SJSA1 (cell line): ENCODE results near the gene KRT6C. TPM values are rescaled to one million over a fixed set of nuclear protein-coding genes. Genes with fewer than 3 reads are reported as not detected.

Experiments
- DNase-seq, 2 experiments: peaks; one replicate each; pipeline ENCODE4 v3.0.0-alpha.2; 2015 to 2020; ENCODE audit warnings: low spot score in 2 of 2, low read depth in 1 of 2
- H3K27ac ChIP-seq: fragments of 250-450 bp; sonication (Bioruptor Pico); 2 replicates; pipeline ENCODE4 v1.5.1; 2020; ENCODE audit warnings: mild to moderate bottlenecking, moderate library complexity
- H3K27me3 ChIP-seq: fragments of 250-450 bp; sonication (Bioruptor Pico); replicated peaks from 2 replicates; pipeline ENCODE4 v1.5.1; 2020; ENCODE audit warnings: mild to moderate bottlenecking, moderate library complexity
- H3K36me3 ChIP-seq: fragments of 250-450 bp; sonication (Bioruptor Pico); 2 replicates; pipeline ENCODE4 v1.5.1; 2020; ENCODE audit warnings: mild to moderate bottlenecking
- H3K4me1 ChIP-seq: fragments of 250-450 bp; sonication (Bioruptor Pico); replicated peaks from 2 replicates; pipeline ENCODE4 v1.6.1; 2021; ENCODE audit warnings: mild to moderate bottlenecking
- H3K4me3 ChIP-seq: fragments of 250-450 bp; sonication (Bioruptor Pico); 2 replicates; pipeline ENCODE4 v1.5.1; 2020; ENCODE audit warnings: mild to moderate bottlenecking
- H3K9me3 ChIP-seq: fragments of 250-450 bp; sonication (Bioruptor Pico); replicated peaks from 2 replicates; pipeline ENCODE4 v1.5.1; 2020; ENCODE audit warnings: mild to moderate bottlenecking
- total RNA-seq: library from RNA; depleted of rRNA; stranded (reverse); fragments of >200 nt; shearing (Covaris generic); gene quantifications from 2 replicates; pipeline ENCODE4 v1.2.3, GENCODE V29; 2014

KRT6C gene
- total RNA-seq, 1 experiment from 2014 or later = not detected

- peaks cover 2% of the 10 kb centered on the region; the same call in 1 of the 2 replicates for H3K27me3 ChIP-seq
- no peak for DNase-seq
- H3K9me3 ChIP-seq = no peaks in the 10 kb centered on the region
- H3K27ac ChIP-seq = no peak overlapping the region
- 0 out of 2 replicates have a peak, but pooled peaks cover 5% of the 10 kb centered on the region for H3K4me1 ChIP-seq
- H3K36me3 ChIP-seq = no peaks in the 10 kb centered on the region
- H3K4me3 ChIP-seq = no peak overlapping the region
Observed at GRCh38 chr12:52441320-52441911, 32.2 kb downstream of the KRT6C start.

DNA sequence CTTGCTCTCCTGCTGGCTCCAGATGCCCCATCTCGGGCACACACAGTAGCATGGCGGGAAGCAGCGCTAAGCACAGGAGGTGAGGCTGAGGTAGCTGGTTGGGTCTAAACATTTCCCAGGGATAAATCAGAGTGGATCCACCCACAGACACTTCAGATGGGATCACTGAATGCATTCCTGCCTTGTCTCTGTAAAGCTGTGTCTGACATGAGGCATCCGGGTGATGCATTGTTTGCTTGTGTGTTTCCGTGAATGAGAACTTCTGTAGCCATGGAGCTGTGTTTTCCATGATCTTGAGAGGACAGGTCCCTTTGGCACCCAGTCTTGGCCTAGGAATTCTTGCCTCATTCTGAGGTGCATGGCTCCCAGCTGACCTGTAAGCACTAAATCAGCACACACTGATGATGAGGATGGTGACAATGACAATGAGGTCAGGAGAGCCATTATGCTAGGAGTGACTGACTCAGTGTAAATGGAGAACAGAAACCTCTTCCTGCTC lies 32.7 kb downstream of the KRT6C start:
- H3K27me3 ChIP-seq = no peaks in the 10 kb centered on the region; the same call in 1 of the 2 replicates
- 0 out of 2 replicates have a peak, but pooled peaks cover 5% of the 10 kb centered on the region for H3K4me1 ChIP-seq
- no peak overlapping the region for H3K27ac ChIP-seq
- no peaks in the 10 kb centered on the region for H3K9me3 ChIP-seq
- no peaks in the 10 kb centered on the region for H3K36me3 ChIP-seq
- H3K4me3 ChIP-seq = no peak overlapping the region
- DNase-seq = no peak

- no peak for DNase-seq
- Histone ChIP-seq H3K4me3 (no peak overlapping the region), H3K36me3 (no peaks in the 10 kb centered on the region), H3K4me1 (0 out of 2 replicates have a peak, but pooled peaks cover 5% of the 10 kb centered on the region), H3K9me3 (no peaks in the 10 kb centered on the region), H3K27ac (no peak overlapping the region), H3K27me3 (no peaks in the 10 kb centered on the region; the same call in 1 of the 2 replicates)
Observed at GRCh38 chr12:52439845-52440244, 33.8 kb downstream of the KRT6C start.

DNA sequence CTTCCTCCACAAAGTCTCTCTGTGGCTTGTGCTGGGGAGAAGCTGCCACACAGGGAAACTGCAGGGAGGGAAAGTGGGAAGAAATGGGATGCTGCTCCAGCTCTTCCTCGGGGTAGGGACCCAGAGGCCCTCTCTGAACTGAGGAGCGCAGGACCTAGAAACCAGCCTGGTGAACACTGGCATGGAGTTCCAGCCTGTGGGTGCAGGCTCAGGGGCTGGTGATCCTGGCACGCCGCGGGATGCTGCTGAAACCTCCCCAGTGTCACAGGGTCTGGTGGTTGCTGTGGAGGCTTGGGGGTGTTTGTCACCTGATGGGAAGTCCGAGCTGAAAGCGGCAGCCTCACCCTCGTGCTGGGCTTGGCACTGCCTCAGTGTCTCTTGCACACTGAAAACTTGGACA lies 34.2 kb downstream of the KRT6C start:
- H3K36me3 ChIP-seq = no peaks in the 10 kb centered on the region
- no peaks in the 10 kb centered on the region; the same call in 1 of the 2 replicates for H3K27me3 ChIP-seq
- 0 out of 2 replicates have a peak, but pooled peaks cover 5% of the 10 kb centered on the region for H3K4me1 ChIP-seq
- no peaks in the 10 kb centered on the region for H3K9me3 ChIP-seq
- H3K27ac ChIP-seq = no peak overlapping the region
- no peak for DNase-seq
- no peak overlapping the region for H3K4me3 ChIP-seq

- Histone ChIP-seq H3K4me3 (no peak overlapping the region), H3K36me3 (no peaks in the 10 kb centered on the region), H3K27ac (no peak overlapping the region)
Observed at GRCh38 chr12:52438305-52439301, 35.0 kb downstream of the KRT6C start.

GRCh38 chr12:52437508-52437907 lies 36.1 kb downstream of the KRT6C start:
- Histone ChIP-seq H3K9me3 (no peaks in the 10 kb centered on the region), H3K27ac (no peak overlapping the region), H3K27me3 (no peaks in the 10 kb centered on the region; the same call in 1 of the 2 replicates), H3K36me3 (no peaks in the 10 kb centered on the region), H3K4me3 (no peak overlapping the region), H3K4me1 (0 out of 2 replicates have a peak, but pooled peaks cover 5% of the 10 kb centered on the region)
- DNase-seq = no peak

More at GRCh38 chr12:52438305-52439301, 35.0 kb downstream of the KRT6C start:
- Histone ChIP-seq H3K9me3 (no peaks in the 10 kb centered on the region), H3K27me3 (no peaks in the 10 kb centered on the region; the same call in 1 of the 2 replicates), H3K4me1 (0 out of 2 replicates have a peak, but pooled peaks cover 5% of the 10 kb centered on the region)
- DNase-seq = no peak

DNA sequence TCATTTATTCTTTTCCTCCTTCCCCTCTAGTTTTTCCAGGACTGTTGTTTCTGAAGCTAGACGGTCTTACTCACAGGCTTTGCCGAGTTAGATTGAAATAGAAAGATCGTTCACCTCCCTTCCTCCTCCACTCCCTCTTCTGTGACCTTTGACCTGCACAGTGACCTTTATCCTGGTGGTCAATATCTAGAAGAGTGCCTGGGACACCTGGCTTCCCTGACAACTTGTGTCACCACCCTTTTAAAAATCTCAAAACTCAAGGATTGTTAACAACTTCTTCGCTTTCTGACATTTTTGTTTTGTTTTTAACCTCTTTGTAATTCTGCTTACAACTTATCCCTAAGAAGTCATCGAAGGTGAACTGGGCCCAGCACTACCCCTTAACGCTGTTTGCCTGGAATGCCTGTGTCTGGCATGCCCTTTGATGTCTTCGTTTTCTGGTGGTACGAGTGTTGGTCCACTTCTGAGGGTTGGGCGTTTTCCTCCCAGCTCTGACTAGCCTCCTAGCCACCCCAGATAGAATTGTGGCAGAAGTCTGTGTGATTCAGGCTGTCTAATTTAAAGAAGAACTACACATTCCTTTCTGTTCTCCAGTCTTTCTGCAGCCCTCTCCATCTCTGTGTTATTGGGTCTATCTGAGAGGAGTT lies 36.7 kb downstream of the KRT6C start:
- DNase-seq = no peak
- H3K4me1 ChIP-seq = 0 out of 2 replicates have a peak, but pooled peaks cover 5% of the 10 kb centered on the region
- no peak overlapping the region for H3K4me3 ChIP-seq
- H3K27me3 ChIP-seq = peaks cover 5% of the 10 kb centered on the region; the same call in 1 of the 2 replicates
- H3K36me3 ChIP-seq = no peaks in the 10 kb centered on the region
- H3K27ac ChIP-seq = no peak overlapping the region
- no peaks in the 10 kb centered on the region for H3K9me3 ChIP-seq

- peaks cover 9% of the 10 kb centered on the region for H3K27me3 ChIP-seq
- H3K4me3 ChIP-seq = no peak overlapping the region
- DNase-seq = no peak
- H3K9me3 ChIP-seq = no peaks in the 10 kb centered on the region
- 0 out of 2 replicates have a peak, but pooled peaks cover 5% of the 10 kb centered on the region for H3K4me1 ChIP-seq
- H3K27ac ChIP-seq = no peak overlapping the region
- H3K36me3 ChIP-seq = no peaks in the 10 kb centered on the region
Observed at GRCh38 chr12:52436000-52436827, 37.4 kb downstream of the KRT6C start.

DNA sequence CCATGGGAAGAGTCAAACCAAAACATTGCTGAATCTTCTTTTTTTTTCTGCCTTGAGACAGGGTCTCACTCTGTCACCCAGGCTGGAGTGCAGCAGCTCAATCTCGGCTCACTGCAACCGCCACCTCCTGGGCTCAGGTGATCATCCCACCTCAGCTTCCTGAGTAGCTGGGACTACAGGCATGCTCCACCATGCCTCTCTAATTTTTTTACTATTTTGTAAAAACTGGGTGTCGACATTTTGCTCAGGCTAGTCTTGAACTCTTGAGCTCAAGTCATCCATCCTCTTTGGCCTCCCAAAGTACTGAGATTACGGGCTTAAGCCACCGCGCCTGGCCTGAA lies 38.0 kb downstream of the KRT6C start:
- Histone ChIP-seq H3K9me3 (no peaks in the 10 kb centered on the region), H3K4me1 (no peaks in the 10 kb centered on the region), H3K27me3 (peaks cover 10% of the 10 kb centered on the region), H3K27ac (no peak overlapping the region), H3K4me3 (no peak overlapping the region), H3K36me3 (no peaks in the 10 kb centered on the region)
- DNase-seq = no peak

DNA sequence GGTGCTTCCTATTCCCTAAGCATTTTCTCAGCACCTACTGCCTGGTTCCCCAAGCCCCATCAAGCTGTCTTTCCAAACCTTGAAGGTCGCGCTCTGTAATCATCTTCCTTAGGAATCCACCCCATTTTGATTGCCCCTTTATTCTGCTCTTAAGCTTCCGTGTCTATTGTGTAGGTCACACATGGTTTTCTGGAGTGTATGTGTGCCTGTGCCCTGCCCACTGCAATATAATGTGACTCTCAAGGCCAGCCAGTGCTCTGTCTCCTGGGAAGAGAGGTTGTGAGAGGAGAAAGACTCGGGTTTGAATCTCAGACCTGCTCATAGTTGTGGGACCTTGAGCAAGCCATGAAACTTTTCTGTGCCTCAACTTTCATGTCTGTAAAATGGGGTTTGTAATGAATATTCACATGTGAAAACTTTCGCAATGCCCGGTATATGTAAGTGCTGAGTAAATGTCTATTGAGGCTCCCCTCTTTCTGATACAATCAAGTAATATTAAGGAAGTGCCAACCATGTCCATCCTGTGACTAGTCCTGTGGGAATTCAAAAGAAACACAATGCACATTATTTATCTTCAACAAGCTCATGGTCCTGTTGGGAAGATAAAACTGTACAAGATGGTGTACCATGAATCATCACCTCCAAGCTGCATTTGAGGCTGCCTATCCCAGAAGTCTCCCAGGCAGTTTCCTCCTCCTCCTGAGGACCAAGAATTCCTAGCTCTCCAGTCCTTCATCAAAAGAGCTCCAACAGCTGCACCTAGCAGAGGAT lies 38.7 kb downstream of the KRT6C start:
- DNase-seq = no peak
- H3K9me3 ChIP-seq = no peaks in the 10 kb centered on the region
- no peaks in the 10 kb centered on the region for H3K36me3 ChIP-seq
- H3K4me3 ChIP-seq = no peak overlapping the region
- H3K27ac ChIP-seq = no peak overlapping the region
- peaks cover 11% of the 10 kb centered on the region for H3K27me3 ChIP-seq
- H3K4me1 ChIP-seq = no peaks in the 10 kb centered on the region

DNA sequence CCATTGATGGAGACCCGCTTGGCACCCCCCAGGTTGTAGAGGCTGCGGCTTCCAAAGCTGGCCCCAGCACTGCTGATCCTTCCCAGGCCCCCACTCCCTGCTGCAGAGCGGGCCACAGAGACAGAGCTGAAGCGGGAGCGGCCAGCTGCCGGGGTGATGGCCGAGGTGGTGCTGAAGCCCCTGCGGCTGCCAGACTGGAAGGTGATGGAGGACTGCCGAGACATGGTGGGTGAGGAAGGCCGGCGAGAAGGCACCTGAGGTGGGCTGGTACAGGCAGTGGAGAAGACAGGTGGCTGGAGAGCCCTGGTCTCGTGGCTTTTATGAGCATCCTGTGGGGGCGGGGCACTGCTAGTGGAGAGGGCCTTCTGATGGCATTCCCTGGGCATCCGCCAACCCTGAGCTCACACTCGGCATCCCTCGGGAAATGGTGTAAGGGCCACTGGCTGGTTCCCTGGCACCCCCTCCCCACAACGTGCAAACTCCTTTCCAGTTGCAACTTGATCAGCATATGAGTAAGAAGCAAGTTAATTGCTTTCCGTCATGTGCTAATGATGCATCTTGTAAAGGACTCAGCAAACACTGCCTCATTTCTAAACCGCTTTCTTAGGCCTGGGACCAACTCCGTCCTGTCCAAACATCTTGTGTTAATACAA lies 39.4 kb downstream of the KRT6C start, which contains the start of gene KRT75:
Gene KRT75, minus strand, starts transcription at position 291 of the 653 bp plus-strand sequence. Its CDS starts 67 bp downstream, at position 224.
- Histone ChIP-seq H3K4me1 (no peaks in the 10 kb centered on the region), H3K27ac (no peak within 1 kb of the TSS)
- peak in 1 of 2 experiments; percentile 37 for DNase-seq

More for the DNA sequence above, 39.4 kb downstream of the KRT6C start, which contains the start of gene KRT75:
- no peaks in the 10 kb centered on the region for H3K36me3 ChIP-seq
- H3K4me3 ChIP-seq = no peak within 1 kb of the TSS
- peaks cover 11% of the 10 kb centered on the region for H3K27me3 ChIP-seq
- H3K9me3 ChIP-seq = no peaks in the 10 kb centered on the region
